ENCODE data around the gene NKAIN2.
"Not testable (repeated sequence)": the region's sequence is repeated elsewhere in the genome, so short reads cannot be mapped to it uniquely, and the experiment has no call there.

Gene NKAIN2

GRCh38 chr6:124356811-124357210 is 553.1 kb downstream of the NKAIN2 start:
- DNase-seq, result no peak

DNA sequence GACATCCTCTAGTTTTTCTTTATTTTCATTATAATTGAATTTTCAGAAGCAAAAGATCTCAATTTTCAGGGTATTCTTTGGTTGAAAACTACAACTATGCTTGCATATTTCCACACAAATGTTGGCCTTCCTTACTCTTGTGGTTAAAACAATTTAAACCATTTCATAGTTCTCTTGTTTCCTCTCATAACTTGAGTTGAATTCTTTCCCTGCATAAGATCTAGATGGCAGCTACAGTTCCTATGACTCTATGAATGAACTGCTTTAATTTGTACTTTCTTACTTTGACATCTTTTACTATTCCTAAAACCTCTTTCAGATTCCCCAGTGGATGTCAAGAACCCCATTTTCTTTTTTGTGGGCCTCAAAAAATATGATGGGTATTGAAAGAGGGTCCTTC is 564.5 kb downstream of the NKAIN2 start:
- DNase-seq, result no peak

DNA sequence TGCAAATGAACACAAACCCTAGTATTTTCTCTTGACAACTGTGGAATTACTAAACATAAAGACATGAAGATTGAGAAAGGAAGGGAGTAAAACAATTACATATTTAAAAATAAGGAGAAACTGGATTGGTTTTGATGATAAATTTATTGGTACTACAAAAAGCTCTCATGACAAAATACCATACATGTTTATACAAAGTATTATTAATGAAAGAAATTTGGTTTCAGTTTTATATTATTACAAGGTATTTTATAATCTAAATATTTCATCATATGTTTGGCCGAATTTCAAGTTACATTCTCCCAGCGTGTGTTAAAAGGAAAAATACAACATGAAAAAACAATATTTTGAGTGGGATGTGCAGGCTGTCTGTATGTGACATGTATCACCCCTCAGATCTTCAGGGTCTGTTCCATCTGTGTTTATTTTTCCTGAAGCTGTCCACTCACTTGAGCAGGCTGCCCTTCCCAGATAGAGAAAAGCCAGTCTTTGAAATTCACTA is 568.4 kb downstream of the NKAIN2 start:
- no peak for DNase-seq

DNA sequence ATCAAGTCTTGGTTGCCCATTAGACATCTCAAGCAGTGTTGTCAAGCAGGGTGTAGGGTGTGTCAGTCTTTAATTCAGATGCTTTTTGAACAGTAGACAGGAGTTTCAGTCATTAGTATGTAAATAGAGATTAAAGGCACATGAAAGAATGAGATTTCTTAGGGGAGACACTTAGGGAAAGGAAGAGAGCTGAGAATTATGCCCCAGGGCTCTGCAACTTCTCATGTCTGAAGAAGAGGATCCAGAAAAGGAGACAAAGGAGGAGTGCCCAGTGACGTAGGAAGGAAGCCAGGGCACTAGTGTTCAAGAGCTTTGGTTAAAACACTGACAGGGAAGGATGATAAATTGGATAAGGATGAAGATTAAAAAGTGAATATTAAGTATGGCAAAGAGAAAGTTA is 569.7 kb downstream of the NKAIN2 start:
- DNase-seq, result no peak

GRCh38 chr6:124389127-124389526 is 585.5 kb downstream of the NKAIN2 start:
- DNase-seq, result no peak

DNA sequence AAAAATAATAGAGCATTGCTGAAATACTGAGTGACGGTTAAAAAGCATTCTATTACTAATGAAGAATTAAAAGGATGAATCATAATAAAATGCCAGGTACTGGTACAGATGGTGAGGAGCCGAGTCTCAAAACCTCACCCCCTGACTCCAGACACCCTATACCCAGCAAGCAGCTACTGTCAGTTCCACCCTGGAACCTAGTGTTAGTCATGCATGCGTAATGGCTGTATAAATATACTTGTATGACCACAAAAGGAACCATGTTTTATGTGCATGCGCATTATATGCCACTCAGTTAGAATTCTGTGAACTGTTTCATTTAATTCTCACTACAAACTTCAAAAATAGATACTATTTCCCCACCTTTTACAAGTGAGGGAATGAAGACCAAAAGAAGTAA is 589.9 kb downstream of the NKAIN2 start:
- no peak for DNase-seq

DNA sequence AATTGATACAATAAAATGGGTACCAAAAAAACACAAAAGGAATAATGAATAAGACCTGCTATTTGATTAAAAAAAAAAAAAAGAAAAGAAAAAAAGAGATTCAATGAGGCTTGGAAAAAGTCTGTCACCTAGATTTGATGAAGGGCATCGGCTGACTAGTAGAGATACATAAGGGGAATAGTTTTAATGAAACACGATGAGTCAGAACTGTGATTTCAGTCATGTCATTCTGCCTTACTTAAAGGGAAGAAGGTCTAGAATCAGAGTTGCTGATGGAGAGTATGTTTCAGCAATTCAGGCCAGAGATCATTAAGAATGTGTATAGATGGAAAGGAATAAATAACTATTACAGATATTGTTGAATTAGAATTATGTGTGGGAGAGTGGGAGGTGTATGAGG is 592.7 kb downstream of the NKAIN2 start:
- DNase-seq, result no peak

GRCh38 chr6:124400261-124400999 is 596.8 kb downstream of the NKAIN2 start:
- no peak for DNase-seq

GRCh38 chr6:124410425-124410824 is 606.8 kb downstream of the NKAIN2 start:
- DNase-seq, result not testable (repeated sequence)

DNA sequence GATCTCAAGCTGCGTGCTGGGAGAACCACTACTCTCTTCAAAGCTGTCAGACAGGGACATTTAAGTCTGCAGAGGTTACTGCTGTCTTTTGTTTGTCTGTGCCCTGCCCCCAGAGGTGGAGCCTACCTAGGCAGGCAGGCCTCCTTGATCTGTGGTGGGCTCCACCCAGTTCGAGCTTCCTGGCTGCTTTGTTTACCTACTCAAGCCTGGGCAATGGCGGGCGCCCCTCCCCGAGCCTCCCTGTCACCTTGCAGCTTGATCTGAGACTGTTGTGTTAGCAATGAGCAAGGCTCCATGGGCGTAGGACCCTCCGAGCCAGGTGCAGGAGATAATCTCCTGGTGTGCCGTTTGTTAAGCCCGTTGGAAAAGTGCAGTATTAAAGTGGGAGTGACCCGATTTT is 609.0 kb downstream of the NKAIN2 start:
- DNase-seq, result not testable (repeated sequence)

GRCh38 chr6:124420116-124420840 is 616.6 kb downstream of the NKAIN2 start:
- no peak for DNase-seq

- DNase-seq, result no peak
Measured at GRCh38 chr6:124423621-124424020, 620.0 kb downstream of the NKAIN2 start.

DNA sequence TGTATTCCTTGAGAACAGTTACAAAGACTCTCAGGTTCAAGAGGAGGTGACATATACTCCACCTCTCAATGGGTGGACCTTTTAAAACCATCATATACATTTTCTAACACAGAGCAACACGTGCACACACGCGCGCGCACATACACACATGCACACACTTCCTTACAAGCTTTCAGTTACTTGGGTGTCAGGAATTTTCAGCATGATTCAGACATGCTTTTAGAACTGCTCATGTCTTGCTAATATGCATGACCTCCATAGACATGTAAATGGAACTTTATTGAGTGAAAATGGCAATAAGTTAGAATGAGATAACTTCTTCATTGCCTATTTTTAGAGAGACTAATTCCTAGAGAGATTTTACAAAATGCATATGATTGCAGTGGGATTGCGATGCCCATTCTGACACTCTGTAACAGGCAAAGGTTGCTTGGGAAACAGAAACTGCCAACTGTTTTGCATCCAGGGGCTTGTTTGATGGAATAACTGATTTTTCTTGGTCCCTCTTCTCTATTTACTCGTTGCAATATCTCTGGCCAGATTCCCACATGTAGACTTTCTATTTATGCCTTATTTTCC is 627.2 kb downstream of the NKAIN2 start:
- no peak for DNase-seq

- DNase-seq, result no peak
Measured at GRCh38 chr6:124432620-124433019, 629.0 kb downstream of the NKAIN2 start.

DNA sequence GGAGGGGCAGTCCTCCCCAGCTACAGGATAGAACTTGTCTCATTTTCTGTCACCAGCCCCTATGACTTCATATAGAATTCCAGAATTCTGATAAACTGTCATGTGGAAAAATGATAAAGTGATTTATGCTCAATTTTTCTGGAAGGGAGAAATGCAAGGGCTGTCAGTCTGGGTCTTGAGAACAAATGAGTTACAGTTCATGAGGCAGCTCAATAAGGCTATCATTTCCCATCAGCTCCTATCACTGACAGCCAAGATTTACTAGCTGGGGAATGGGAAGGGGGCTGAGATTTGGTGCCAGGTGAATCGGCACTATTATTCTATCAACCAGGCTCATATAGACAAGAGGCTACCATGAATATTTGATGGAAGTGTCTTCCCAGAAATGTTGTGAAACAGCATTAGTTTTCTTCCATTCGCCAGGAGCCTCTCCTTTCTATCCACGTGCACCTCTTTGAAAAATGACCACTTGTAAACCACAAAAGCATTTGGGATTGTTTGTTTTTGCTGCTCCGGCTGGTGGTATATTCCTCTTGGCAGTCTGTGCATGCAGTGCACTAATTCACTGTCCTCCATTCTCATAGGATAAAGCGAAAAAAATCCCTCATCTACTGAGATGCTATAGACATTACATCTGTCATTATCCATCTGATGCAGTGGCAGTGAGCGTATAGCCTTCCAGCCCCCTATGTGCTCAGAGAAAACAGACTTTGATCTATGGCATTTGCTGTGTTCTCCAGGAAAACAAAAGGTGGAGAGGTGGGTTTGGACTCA is 629.9 kb downstream of the NKAIN2 start:
- DNase-seq, result no peak

DNA sequence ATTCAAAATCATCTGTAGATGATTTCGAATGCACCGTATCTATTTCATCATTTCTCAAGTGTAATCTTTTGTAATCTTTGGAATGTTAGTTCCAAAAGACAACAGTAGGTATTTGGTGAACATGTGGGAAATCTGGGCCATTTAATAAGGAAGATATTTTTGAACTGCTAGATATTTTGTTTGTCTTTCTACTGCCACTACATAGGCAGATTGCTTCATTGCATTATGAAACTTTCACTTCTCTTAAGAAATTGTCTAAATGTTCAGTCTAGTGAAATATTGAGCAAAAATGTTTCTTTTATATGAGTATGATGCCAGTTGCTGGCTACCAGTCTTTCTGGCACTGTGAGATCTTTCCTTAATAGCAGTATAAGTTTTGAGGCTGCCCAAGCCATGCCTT is 630.8 kb downstream of the NKAIN2 start:
- no peak for DNase-seq

DNA sequence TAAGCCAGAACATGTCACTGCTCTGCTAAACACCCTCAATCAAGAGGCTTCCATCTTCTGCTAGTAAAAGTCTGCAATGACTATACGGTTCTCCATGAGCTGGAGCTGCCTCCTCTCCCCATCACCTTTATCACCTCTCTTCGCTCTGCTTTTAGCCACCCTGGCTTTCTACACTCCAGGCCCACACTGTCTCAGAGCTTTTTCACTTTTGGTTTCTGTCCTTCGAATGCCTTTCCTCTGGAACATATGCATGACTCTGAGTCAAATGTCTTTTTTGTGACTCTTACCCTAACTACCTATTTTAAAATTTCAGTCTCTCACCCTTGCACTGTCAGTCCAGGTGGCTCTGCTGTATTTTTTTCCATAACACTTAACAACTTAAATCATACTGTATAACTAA is 633.1 kb downstream of the NKAIN2 start:
- no peak for DNase-seq

GRCh38 chr6:124438546-124439065 is 634.9 kb downstream of the NKAIN2 start:
- no peak for DNase-seq

GRCh38 chr6:124441450-124441849 is 637.8 kb downstream of the NKAIN2 start:
- DNase-seq, result no peak

- DNase-seq, result no peak
Measured at GRCh38 chr6:124443541-124443940, 639.9 kb downstream of the NKAIN2 start.

GRCh38 chr6:124445581-124445980 is 641.9 kb downstream of the NKAIN2 start:
- no peak for DNase-seq

GRCh38 chr6:124446961-124447360 is 643.3 kb downstream of the NKAIN2 start:
- no peak for DNase-seq

DNA sequence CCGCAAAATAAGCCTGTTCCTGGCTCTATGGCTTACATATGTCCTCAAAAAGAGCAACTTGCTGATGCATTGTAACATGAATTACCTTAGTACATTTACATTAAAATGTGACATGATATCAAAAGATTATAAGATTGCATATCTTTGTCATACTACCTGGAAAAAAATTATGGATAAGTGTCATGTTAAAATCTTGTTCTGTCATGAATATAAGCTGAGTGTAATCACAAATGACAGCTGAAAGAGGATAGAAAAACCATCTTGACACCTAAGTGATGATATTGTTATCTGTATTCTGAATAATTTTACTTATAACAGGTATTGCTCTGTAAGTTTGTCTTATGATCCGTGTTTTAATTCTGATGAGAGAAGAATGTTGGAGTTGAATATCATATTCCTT is 655.6 kb downstream of the NKAIN2 start:
- DNase-seq, result no peak

Data from activated CD4-positive, alpha-beta T cell treated with anti-CD3 and anti-CD28 coated beads, Interleukin-2, Interleukin-6, amounts not matched to agents 100 ng/mL and 50 ng/mL, durations not matched to agents 16 hours and 8 hours (primary cell).